OCI-LY1 (cell line): ENCODE results near the gene LDLRAD4.

Experiments
- H2AFZ ChIP-seq: fragments of 200-600 bp; sonication (generic), shearing (Covaris generic); 2 replicates; pipeline ENCODE4 v1.6.0; 2014; ENCODE audit warnings: antibody characterized with exemption, mild to moderate bottlenecking, low read length
- H3F3A ChIP-seq: fragments of 200-600 bp; sonication (generic), shearing (Covaris generic); 2 replicates; pipeline ENCODE4 v1.6.0; 2014; ENCODE audit warnings: mild to moderate bottlenecking, antibody characterized with exemption, low read length, moderate library complexity; ENCODE audit not compliant: insufficient read depth
- H3K27ac ChIP-seq: fragments of 200-600 bp; sonication (generic); 2 replicates; pipeline ENCODE4 v1.5.1; 2014; ENCODE audit warnings: low read length, mixed run types, mild to moderate bottlenecking, low read depth; ENCODE audit not compliant: poor library complexity, severe bottlenecking
- H3K27me3 ChIP-seq: fragments of 200-600 bp; sonication (generic); 2 replicates; pipeline ENCODE4 v1.6.0; 2014; ENCODE audit warnings: antibody characterized with exemption, mild to moderate bottlenecking, low read length, moderate library complexity; ENCODE audit not compliant: insufficient read depth
- H3K36me3 ChIP-seq: fragments of 200-600 bp; sonication (generic); 2 replicates; pipeline ENCODE4 v1.6.1; 2014; ENCODE audit warnings: mild to moderate bottlenecking, antibody characterized with exemption, low read length, moderate library complexity, mixed read lengths; ENCODE audit not compliant: insufficient read depth
- H3K4me1 ChIP-seq: fragments of 200-600 bp; sonication (generic); 2 replicates; pipeline ENCODE4 v1.5.1; 2014; ENCODE audit warnings: mild to moderate bottlenecking, low read length, moderate library complexity; ENCODE audit not compliant: insufficient read depth, severe bottlenecking
- H3K4me2 ChIP-seq: fragments of 200-600 bp; sonication (generic), shearing (Covaris generic); 2 replicates; pipeline ENCODE4 v1.6.1; 2014; ENCODE audit warnings: low read length
- H3K4me3 ChIP-seq: fragments of 200-600 bp; sonication (generic); 2 replicates; pipeline ENCODE4 v1.5.1; 2014; ENCODE audit warnings: low read length, low read depth, mild to moderate bottlenecking, mixed read lengths; ENCODE audit not compliant: poor library complexity, severe bottlenecking
- H3K79me2 ChIP-seq: fragments of 200-600 bp; shearing (Covaris generic); 2 replicates; pipeline ENCODE4 v1.6.1; 2016; ENCODE audit warnings: mixed run types, low read length, mixed read lengths; ENCODE audit not compliant: insufficient read depth
- H3K9ac ChIP-seq: fragments of 200-600 bp; sonication (generic), shearing (Covaris generic); 2 replicates; pipeline ENCODE4 v1.6.1; 2014; ENCODE audit warnings: mild to moderate bottlenecking, low read length, mixed read lengths
- H3K9me2 ChIP-seq: fragments of 200-600 bp; sonication (generic), shearing (Covaris generic); 2 replicates; pipeline ENCODE4 v1.6.1; 2014; ENCODE audit warnings: low read depth, mild to moderate bottlenecking, low read length, mixed read lengths
- H3K9me3 ChIP-seq: fragments of 200-600 bp; shearing (Covaris generic); 2 replicates; pipeline ENCODE4 v1.6.1; 2014; ENCODE audit warnings: low read length, mixed read lengths
- H4K20me1 ChIP-seq: fragments of 200-600 bp; sonication (generic), shearing (Covaris generic); 2 replicates; pipeline ENCODE4 v1.6.0; 2016; ENCODE audit warnings: mild to moderate bottlenecking, low read length; ENCODE audit not compliant: insufficient read depth
- EZH2 ChIP-seq: fragments of 200-600 bp; sonication (generic), shearing (Covaris generic); IDR thresholded peaks from 2 replicates; pipeline ENCODE4 v1.8.0; 2017; ENCODE audit warnings: borderline replicate concordance, mixed run types, mild to moderate bottlenecking, antibody characterized with exemption, low read length, moderate library complexity, mixed read lengths
- TF ChIP-seq, protein P1 (sequence below): fragments of 200-600 bp; sonication (generic), shearing (Covaris generic); IDR thresholded peaks from 2 replicates; pipeline ENCODE4 v1.5.1; 2017; ENCODE audit warnings: mild to moderate bottlenecking, antibody characterized with exemption, low read length, moderate library complexity, mixed read lengths

The LDLRAD4 gene

GRCh38 chr18:13453714-13454113 is 235.2 kb downstream of the LDLRAD4 start:
- no peaks in the 10 kb centered on the region for H4K20me1 ChIP-seq
- H3K4me3 ChIP-seq = no peak overlapping the region

DNA sequence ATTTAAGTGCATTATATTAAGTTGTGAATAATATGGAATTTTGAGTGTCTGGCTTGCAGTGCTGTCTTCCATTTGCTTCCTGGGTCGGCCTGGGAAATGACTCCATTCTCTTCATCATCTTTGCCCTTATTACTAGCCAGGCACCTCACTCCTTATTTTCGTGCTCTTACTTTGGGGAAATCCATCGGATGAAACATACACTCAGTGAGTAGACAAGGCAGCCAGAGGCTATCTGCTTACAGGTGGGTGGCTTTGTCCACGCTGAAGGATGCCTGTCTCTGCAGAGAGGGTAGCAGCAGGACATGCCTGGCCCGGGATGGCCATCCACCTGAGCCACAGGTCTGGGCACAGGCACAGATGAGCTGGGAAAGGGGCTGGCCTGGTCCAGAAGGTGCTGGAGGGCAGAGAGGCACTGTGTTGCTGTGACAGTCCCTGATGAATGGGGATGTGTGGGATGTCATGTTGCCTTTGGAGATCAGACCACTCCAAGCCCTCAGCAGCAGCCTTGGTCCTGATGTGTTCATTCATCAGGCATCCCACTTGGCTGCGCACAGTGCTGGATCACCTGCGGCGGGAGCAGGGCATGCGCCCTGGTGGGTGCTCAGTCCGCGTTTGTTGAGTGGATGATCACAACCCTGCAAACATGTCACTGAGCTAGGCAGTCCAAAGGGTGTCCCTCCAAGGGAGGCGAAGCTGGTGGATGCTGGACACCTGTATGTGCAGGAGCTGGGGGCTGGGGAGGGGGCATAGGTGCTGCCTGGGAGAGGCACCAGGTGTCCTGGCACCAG is 236.0 kb downstream of the LDLRAD4 start:
- Histone ChIP-seq H3F3A (no peaks in the 10 kb centered on the region), H3K9me2 (no peaks in the 10 kb centered on the region), H3K36me3 (no peaks in the 10 kb centered on the region; the same call in 1 of the 2 replicates), H3K79me2 (no peaks in the 10 kb centered on the region), H3K4me3 (no peak overlapping the region), H3K9me3 (peaks cover 12% of the 10 kb centered on the region), H2AFZ (no peak overlapping the region), H3K9ac (no peak overlapping the region), H3K4me2 (no peak overlapping the region), H3K27ac (no peak overlapping the region), H3K4me1 (peaks cover 22% of the 10 kb centered on the region), H3K27me3 (peaks cover 11% of the 10 kb centered on the region; the same call in 1 of the 2 replicates), H4K20me1 (no peaks in the 10 kb centered on the region)
- no peak for TF ChIP-seq EZH2
- TF ChIP-seq, protein P1, sequence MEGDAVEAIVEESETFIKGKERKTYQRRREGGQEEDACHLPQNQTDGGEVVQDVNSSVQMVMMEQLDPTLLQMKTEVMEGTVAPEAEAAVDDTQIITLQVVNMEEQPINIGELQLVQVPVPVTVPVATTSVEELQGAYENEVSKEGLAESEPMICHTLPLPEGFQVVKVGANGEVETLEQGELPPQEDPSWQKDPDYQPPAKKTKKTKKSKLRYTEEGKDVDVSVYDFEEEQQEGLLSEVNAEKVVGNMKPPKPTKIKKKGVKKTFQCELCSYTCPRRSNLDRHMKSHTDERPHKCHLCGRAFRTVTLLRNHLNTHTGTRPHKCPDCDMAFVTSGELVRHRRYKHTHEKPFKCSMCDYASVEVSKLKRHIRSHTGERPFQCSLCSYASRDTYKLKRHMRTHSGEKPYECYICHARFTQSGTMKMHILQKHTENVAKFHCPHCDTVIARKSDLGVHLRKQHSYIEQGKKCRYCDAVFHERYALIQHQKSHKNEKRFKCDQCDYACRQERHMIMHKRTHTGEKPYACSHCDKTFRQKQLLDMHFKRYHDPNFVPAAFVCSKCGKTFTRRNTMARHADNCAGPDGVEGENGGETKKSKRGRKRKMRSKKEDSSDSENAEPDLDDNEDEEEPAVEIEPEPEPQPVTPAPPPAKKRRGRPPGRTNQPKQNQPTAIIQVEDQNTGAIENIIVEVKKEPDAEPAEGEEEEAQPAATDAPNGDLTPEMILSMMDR = no peak

More at GRCh38 chr18:13453714-13454113, 235.2 kb downstream of the LDLRAD4 start:
- no peak for TF ChIP-seq EZH2
- H3K9me3 ChIP-seq = peaks cover 11% of the 10 kb centered on the region
- H3K4me1 ChIP-seq = peaks cover 29% of the 10 kb centered on the region
- no peaks in the 10 kb centered on the region for H3K9me2 ChIP-seq
- no peaks in the 10 kb centered on the region for H3K79me2 ChIP-seq
- H2AFZ ChIP-seq = no peak overlapping the region
- H3F3A ChIP-seq = no peaks in the 10 kb centered on the region
- peaks cover 17% of the 10 kb centered on the region for H3K27me3 ChIP-seq
- no peak overlapping the region for H3K27ac ChIP-seq
- H3K4me2 ChIP-seq = no peak overlapping the region
- no peaks in the 10 kb centered on the region; the same call in 1 of the 2 replicates for H3K36me3 ChIP-seq
- no peak overlapping the region for H3K9ac ChIP-seq

- no peak overlapping the region for H3K4me2 ChIP-seq
- H3K9me3 ChIP-seq = peaks cover 12% of the 10 kb centered on the region
- H4K20me1 ChIP-seq = no peaks in the 10 kb centered on the region
- no peak overlapping the region for H3K27ac ChIP-seq
- no peak overlapping the region for H3K9ac ChIP-seq
- H3F3A ChIP-seq = no peaks in the 10 kb centered on the region
- 0 out of 2 replicates have a peak, but pooled peaks cover 11% of the 10 kb centered on the region for H3K27me3 ChIP-seq
- H3K4me1 ChIP-seq = peaks cover 19% of the 10 kb centered on the region
- no peak for TF ChIP-seq EZH2
- H3K9me2 ChIP-seq = no peaks in the 10 kb centered on the region
- H3K36me3 ChIP-seq = no peaks in the 10 kb centered on the region; the same call in 1 of the 2 replicates
- no peak overlapping the region for H3K4me3 ChIP-seq
- H3K79me2 ChIP-seq = no peaks in the 10 kb centered on the region
- H2AFZ ChIP-seq = no peak overlapping the region
Observed at GRCh38 chr18:13455471-13455870, 236.9 kb downstream of the LDLRAD4 start.

DNA sequence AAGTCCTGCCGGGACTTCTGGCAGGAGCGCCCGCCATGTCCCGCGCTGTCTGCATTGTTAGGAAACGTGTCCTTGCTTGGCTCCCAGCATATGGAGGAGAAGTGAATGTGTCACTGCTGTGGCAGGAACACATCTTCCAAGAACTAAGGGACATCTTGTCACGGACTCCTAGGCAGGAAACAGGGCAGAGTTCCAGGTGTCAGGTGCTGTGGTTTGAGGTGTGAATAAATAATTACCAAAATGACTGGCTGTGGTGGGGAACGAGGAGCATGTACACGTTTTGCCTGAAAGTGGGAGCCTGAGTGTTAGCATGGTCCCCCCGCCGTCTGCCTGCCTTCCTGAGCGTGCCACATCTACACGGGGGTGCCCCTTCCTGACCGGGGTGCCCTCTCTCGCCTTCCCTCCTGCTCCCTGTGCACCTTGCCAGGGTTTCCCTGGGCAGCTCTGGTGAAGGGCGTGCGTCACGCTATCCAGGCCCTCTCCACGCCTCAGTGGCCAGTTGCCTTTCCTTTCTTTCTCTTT is 237.5 kb downstream of the LDLRAD4 start:
- Histone ChIP-seq H4K20me1 (no peaks in the 10 kb centered on the region), H3K9ac (no peak overlapping the region), H3K79me2 (no peaks in the 10 kb centered on the region)

More for the DNA sequence above, 237.5 kb downstream of the LDLRAD4 start:
- Histone ChIP-seq H3K9me2 (no peaks in the 10 kb centered on the region), H3K4me2 (no peak overlapping the region), H3K9me3 (peaks cover 12% of the 10 kb centered on the region), H3K4me1 (peaks cover 14% of the 10 kb centered on the region), H3K27ac (no peak overlapping the region), H3K27me3 (0 out of 2 replicates have a peak, but pooled peaks cover 11% of the 10 kb centered on the region), H3K36me3 (no peaks in the 10 kb centered on the region; the same call in 1 of the 2 replicates), H2AFZ (no peak overlapping the region), H3F3A (no peaks in the 10 kb centered on the region), H3K4me3 (no peak overlapping the region)
- TF ChIP-seq, protein P1 = no peak
- no peak for TF ChIP-seq EZH2
